CD8-positive, alpha-beta memory T cell (primary cell): ENCODE results near the gene POC1A. TPM values are rescaled to one million over a fixed set of nuclear protein-coding genes. Genes with fewer than 3 reads are reported as not detected.
"Not testable (repeated sequence)": the region's sequence is repeated elsewhere in the genome, so short reads cannot be mapped to it uniquely, and the experiment has no call there.

ENCODE experiments used
- CTCF ChIA-PET: fragments of 350-600 bp; sonication (Branson Sonifier 250); formaldehyde crosslinking; loops from one replicate; lab custom pipeline; 2021; ENCODE audit warnings: antibody characterized with exemption; lab: Charles Lee
- POLR2A ChIA-PET: fragments of 350-600 bp; sonication (Branson Sonifier 250); formaldehyde crosslinking; loops from one replicate; lab custom pipeline; 2021; ENCODE audit warnings: antibody characterized with exemption; lab: Charles Lee
- DNase-seq, 5 donors: peaks; one replicate each; pipeline versions ENCODE4 v3.0.0 to v3.0.0-alpha.2; 2020 to 2022; ENCODE audit warnings: mixed read lengths in 1 of 5
- H3K27ac ChIP-seq: one replicate; pipeline ENCODE4 v1.7.0; 2013; ENCODE audit warnings: low read depth, mild to moderate bottlenecking, low read length, moderate library complexity
- H3K27me3 ChIP-seq: 2 replicates; pipeline ENCODE4 v1.7.0; 2013; ENCODE audit warnings: low read length, mild to moderate bottlenecking; ENCODE audit not compliant: insufficient read depth, poor library complexity, severe bottlenecking
- H3K36me3 ChIP-seq: 2 replicates; pipeline ENCODE4 v1.7.0; 2013; ENCODE audit warnings: mild to moderate bottlenecking, low read length, moderate library complexity; ENCODE audit not compliant: insufficient read depth
- H3K4me1 ChIP-seq: 2 replicates; pipeline ENCODE4 v1.7.0; 2013; ENCODE audit warnings: mild to moderate bottlenecking, low read length, moderate library complexity; ENCODE audit not compliant: insufficient read depth
- H3K4me3 ChIP-seq: 2 replicates; pipeline ENCODE4 v1.7.0; 2013; ENCODE audit warnings: mild to moderate bottlenecking, low read length
- H3K9me3 ChIP-seq: 2 replicates; pipeline ENCODE4 v1.7.0; 2013; ENCODE audit warnings: mild to moderate bottlenecking, low read length
- H3K27ac Mint-ChIP-seq, 8 donors: one replicate each; pipeline ENCODE4 v1.8.0; 2020 to 2021; ENCODE audit warnings: mixed read lengths in 8 of 8, mild to moderate bottlenecking in 6 of 8, inconsistent platforms in 3 of 8, moderate library complexity in 3 of 8
- H3K27me3 Mint-ChIP-seq, 2 donors: one replicate each; pipeline ENCODE4 v1.8.0; 2020 to 2021; ENCODE audit warnings: mixed read lengths in 2 of 2, mild to moderate bottlenecking in 1 of 2, moderate library complexity in 1 of 2
- H3K36me3 Mint-ChIP-seq, 3 donors: one replicate each; pipeline ENCODE4 v1.8.0; 2020 to 2021; ENCODE audit warnings: mixed read lengths in 3 of 3, inconsistent platforms in 1 of 3, mild to moderate bottlenecking in 1 of 3
- H3K4me1 Mint-ChIP-seq, 3 donors: one replicate each; pipeline ENCODE4 v1.8.0; 2020 to 2021; ENCODE audit warnings: mixed read lengths in 3 of 3, inconsistent platforms in 1 of 3, mild to moderate bottlenecking in 1 of 3
- H3K4me3 Mint-ChIP-seq, 7 donors: one replicate each; pipeline ENCODE4 v1.8.0; 2020 to 2021; ENCODE audit warnings: mixed read lengths in 7 of 7, mild to moderate bottlenecking in 6 of 7, moderate library complexity in 4 of 7, inconsistent platforms in 2 of 7
- H3K9me3 Mint-ChIP-seq, 5 donors: one replicate each; pipeline ENCODE4 v1.8.0; 2020 to 2022; ENCODE audit warnings: mixed read lengths in 5 of 5, mild to moderate bottlenecking in 3 of 5, moderate library complexity in 2 of 5, inconsistent platforms in 1 of 5
- polyA plus RNA-seq: library from polyadenylated mRNA; unstranded; fragments of 300-500 nt; fragmentation: Illumina TruSeq; gene quantifications from one replicate; pipeline ENCODE4 v1.2.3, GENCODE V29; 2021
- total RNA-seq, 2 experiments: library from RNA; stranded (reverse); gene quantifications; one replicate each; pipeline ENCODE4 v1.2.3, GENCODE V29; 2021

The POC1A gene
- total and polyA plus RNA-seq, 3 experiments from 2014 or later: 1.5 to 22.7 (median 22.6) TPM

DNA sequence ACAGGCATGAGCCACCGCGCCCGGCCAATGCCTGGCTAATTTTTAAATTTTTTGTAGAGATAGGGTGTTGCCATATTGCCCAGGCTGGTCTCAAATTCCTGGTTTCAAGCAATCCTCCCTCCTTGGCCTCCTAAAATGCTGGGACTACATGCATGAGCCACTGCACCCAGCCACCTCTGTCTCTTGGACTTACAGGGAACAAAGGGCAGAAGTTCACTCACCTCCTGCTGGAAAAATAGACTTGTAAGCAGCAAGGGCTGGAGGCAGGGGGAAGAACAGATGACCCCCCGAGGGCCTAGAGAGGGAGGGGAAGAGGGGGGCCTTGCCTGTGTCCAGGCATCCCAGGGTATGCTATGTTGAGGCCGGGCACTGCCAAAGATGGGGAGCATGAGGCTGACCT, 120.0 kb downstream of the POC1A start:
- Histone ChIP-seq H3K4me3 (no peak overlapping the region), H3K27ac (no peak overlapping the region), H3K36me3 (no peaks in the 10 kb centered on the region), H3K9me3 (no peaks in the 10 kb centered on the region), H3K4me1 (no peaks in the 10 kb centered on the region), H3K27me3 (no peaks in the 10 kb centered on the region)
- ChIA-PET POLR2A (no interaction called here), CTCF (no interaction called here)
- no peaks in the 10 kb centered on the region for H3K27me3 Mint-ChIP-seq
- H3K27ac Mint-ChIP-seq: no peak overlapping the region
- no peaks in the 10 kb centered on the region for H3K36me3 Mint-ChIP-seq
- DNase-seq: no peak
- no peaks in the 10 kb centered on the region for H3K4me1 Mint-ChIP-seq
- no peaks in the 10 kb centered on the region for H3K9me3 Mint-ChIP-seq
- no peak overlapping the region for H3K4me3 Mint-ChIP-seq

DNA sequence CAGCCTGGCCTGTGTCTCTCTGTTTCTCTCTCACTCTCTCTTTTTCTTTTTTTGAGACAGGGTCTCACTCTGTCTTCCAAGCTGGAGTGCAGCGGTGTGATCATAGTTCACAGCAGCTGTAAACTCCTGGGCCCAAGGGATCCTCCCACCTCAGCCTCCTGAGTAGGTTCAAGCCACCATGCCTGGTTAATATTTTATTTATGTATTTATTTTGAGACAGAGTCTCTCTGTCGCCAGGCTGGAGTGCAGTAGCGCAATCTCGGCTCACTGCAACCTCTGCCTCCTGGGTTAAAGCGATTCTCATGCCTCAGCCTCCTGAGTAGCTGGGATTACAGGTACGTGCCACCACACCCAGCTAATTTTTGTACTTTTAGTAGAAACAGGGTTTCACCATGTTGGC, 120.5 kb downstream of the POC1A start:
- H3K4me1 ChIP-seq, H3K4me3 Mint-ChIP-seq, DNase-seq, CTCF ChIA-PET, H3K9me3 ChIP-seq, POLR2A ChIA-PET, H3K9me3 Mint-ChIP-seq, H3K4me1 Mint-ChIP-seq, H3K36me3 Mint-ChIP-seq, H3K27me3 ChIP-seq, H3K27me3 Mint-ChIP-seq, H3K36me3 ChIP-seq, H3K27ac ChIP-seq, H3K4me3 ChIP-seq, H3K27ac Mint-ChIP-seq: not testable (repeated sequence)

DNA sequence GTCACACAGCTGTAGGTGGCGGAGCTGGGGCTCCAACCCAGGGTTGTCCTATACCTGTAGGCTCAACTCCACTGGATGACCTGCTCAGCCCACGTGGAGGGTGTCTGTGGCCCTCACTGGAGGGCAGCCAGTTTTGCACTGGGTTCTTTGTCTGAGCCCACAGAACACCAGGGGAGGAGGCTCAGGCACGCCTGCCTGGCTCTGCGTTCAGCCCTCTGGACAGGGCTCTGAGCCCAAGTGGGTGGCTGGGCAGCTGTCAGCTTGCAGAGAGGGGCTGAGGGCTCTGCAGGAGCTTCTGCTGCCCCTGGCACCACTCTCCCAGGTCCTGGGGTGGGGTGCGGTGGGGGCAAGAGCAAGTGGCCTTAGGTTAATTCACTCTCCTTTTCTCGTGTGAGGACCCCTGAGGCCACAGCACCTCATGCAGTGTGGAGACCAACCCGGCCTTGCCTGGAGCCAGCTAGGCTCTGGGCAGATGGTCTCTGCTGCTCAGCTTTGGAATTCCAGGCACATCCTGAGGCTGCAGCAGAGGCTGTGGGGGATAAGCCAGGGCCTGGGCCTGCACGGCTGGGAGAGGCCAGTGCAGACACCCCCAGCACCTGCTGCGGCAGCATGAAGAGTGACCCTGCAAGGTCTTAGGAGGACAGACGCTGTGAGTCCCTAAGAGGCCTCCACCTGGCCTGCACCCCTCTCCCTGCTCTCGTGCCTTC, 121.4 kb downstream of the POC1A start:
- H3K4me1 ChIP-seq: no peaks in the 10 kb centered on the region
- Mint-ChIP-seq H3K4me1 (no peaks in the 10 kb centered on the region), H3K27me3 (no peaks in the 10 kb centered on the region), H3K4me3 (no peak overlapping the region), H3K9me3 (no peaks in the 10 kb centered on the region), H3K36me3 (no peaks in the 10 kb centered on the region), H3K27ac (no peak overlapping the region)
- no peaks in the 10 kb centered on the region for H3K27me3 ChIP-seq
- H3K36me3 ChIP-seq: no peaks in the 10 kb centered on the region
- POLR2A ChIA-PET: no interaction called here
- CTCF ChIA-PET: interaction anchor here (2.3 kb wide), 1 partner anchor 8 kb away, joined by 7 read pairs; no protein-coding TSS in a partner anchor
- no peak for DNase-seq
- H3K27ac ChIP-seq: no peak overlapping the region
- H3K9me3 ChIP-seq: no peaks in the 10 kb centered on the region
- H3K4me3 ChIP-seq: no peak overlapping the region

DNA sequence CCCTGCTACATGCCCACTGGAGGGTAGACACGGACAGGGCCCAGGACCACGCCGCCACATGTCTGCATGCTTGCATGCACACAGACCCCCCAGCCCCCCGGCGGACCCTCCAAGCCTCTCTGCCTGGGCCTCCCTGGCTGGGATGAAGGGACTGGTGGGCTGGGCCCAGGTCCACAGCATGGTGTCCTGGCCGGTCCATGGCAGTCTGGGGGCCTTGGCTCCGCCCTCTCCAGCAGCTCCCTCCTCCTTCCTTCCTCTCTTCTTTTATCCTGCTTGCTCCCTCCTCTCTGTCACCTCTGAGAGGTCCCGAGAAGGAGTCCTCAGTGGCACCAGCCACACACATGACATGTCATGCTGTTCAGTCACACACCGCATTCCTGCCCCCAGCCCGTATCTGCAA, 122.3 kb downstream of the POC1A start:
- Histone ChIP-seq H3K9me3 (no peaks in the 10 kb centered on the region), H3K27me3 (no peaks in the 10 kb centered on the region), H3K4me1 (no peaks in the 10 kb centered on the region), H3K27ac (no peak overlapping the region), H3K4me3 (no peak overlapping the region), H3K36me3 (no peaks in the 10 kb centered on the region)
- Mint-ChIP-seq H3K9me3 (no peaks in the 10 kb centered on the region), H3K4me1 (no peaks in the 10 kb centered on the region), H3K27ac (no peak overlapping the region), H3K4me3 (no peak overlapping the region), H3K36me3 (no peaks in the 10 kb centered on the region), H3K27me3 (no peaks in the 10 kb centered on the region)
- ChIA-PET POLR2A (interaction anchor here (1.0 kb wide), 1 partner anchor 88 kb away, joined by 3 read pairs; no protein-coding TSS in a partner anchor), CTCF (interaction anchor here (2.3 kb wide), 1 partner anchor 9 kb away, joined by 7 read pairs; no protein-coding TSS in a partner anchor)
- DNase-seq: no peak

DNA sequence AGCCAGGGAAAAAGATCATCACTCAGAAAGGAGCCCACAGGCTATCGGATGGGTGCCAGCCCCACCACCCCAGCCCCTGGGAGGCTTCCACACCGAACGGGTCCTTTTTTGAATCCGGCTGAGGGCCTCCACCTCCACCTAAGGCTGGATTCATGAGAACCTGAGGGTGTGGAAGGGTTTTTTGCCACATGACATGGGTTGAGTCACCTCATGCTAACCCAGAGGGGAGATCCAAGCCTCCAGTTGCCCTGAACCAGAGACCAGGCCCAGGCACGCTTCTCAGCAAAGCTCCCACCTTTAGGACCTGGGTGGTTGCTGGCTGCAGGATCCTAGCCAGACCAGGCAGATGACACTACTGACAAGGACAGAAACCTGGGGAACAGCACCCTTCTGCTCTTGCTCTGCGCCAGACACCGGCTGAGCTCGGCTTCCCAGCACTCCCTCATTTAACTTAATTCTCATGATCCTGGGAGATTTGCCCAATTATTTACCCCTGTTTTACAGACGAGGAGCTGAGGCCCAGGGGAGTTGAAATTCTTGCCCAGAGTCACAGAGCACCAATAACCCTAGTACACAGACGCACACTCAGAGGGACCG, 123.4 kb downstream of the POC1A start:
- no peaks in the 10 kb centered on the region for H3K27me3 Mint-ChIP-seq
- CTCF ChIA-PET: interaction anchor here (1.6 to 2.3 kb wide), 2 partner anchors 10 to 21 kb away, joined by 3 to 7 read pairs; no protein-coding TSS in a partner anchor
- Histone ChIP-seq H3K27ac (no peak overlapping the region), H3K36me3 (no peaks in the 10 kb centered on the region), H3K9me3 (no peaks in the 10 kb centered on the region), H3K27me3 (no peaks in the 10 kb centered on the region), H3K4me3 (no peak overlapping the region), H3K4me1 (no peaks in the 10 kb centered on the region)
- POLR2A ChIA-PET: interaction anchor here (1.0 kb wide), 1 partner anchor 89 kb away, joined by 3 read pairs; no protein-coding TSS in a partner anchor
- H3K27ac Mint-ChIP-seq: peak overlapping the region in 1 of 8 donors; percentile 68
- H3K9me3 Mint-ChIP-seq: no peaks in the 10 kb centered on the region
- H3K36me3 Mint-ChIP-seq: no peaks in the 10 kb centered on the region
- DNase-seq: no peak
- H3K4me1 Mint-ChIP-seq: no peaks in the 10 kb centered on the region
- no peak overlapping the region for H3K4me3 Mint-ChIP-seq

DNA sequence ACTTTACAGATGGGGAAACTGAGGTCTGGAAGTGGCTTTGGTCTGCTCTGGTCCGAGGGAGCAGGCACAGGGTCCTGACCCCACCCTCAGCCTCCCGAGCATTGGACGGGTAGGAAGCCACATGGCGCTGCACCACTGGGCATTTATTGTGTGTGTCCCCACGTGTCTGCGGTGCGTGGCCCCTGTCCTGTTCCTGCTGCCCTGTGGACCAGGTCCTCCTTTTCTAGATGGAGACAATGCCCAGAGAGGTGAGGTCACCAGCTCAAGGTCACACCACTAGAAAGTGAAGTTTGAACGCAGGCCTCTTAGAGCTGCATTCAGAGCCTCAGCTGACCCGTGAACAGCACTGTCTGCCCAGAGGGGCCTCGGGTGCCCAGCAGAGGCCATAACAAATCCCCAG, 124.7 kb downstream of the POC1A start:
- Histone ChIP-seq H3K4me1 (no peaks in the 10 kb centered on the region), H3K27ac (no peak overlapping the region), H3K9me3 (no peaks in the 10 kb centered on the region), H3K27me3 (no peaks in the 10 kb centered on the region), H3K36me3 (no peaks in the 10 kb centered on the region), H3K4me3 (no peak overlapping the region)
- no peaks in the 10 kb centered on the region for H3K27me3 Mint-ChIP-seq
- H3K9me3 Mint-ChIP-seq: no peaks in the 10 kb centered on the region
- no peak overlapping the region for H3K27ac Mint-ChIP-seq
- H3K4me3 Mint-ChIP-seq: no peak overlapping the region
- DNase-seq: no peak
- ChIA-PET CTCF (interaction anchor here (1.6 kb wide), 1 partner anchor 23 kb away, joined by 3 read pairs; no protein-coding TSS in a partner anchor), POLR2A (no interaction called here)
- H3K4me1 Mint-ChIP-seq: no peaks in the 10 kb centered on the region
- no peaks in the 10 kb centered on the region for H3K36me3 Mint-ChIP-seq

DNA sequence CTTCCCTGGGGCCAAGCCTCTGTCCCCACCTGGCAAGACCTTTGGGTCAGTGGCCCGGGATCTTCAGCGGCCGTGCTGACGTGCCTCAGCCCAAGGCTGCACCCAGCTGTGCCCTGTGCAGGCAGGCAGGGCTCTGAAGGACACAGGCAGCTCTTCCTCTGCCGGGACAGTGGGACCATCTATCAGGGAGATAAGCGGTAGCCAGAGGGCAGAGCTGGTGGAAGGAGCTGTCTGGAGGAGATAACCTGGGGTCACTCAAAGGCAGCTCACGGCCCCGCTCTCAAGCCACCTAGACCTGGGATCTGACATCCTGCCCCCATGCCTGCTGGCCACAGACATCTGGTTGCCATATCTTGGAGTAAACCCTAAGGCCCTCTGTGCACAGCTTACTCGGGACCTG, 125.2 kb downstream of the POC1A start:
- CTCF ChIA-PET: no interaction called here
- Histone ChIP-seq H3K27me3 (no peaks in the 10 kb centered on the region), H3K4me1 (no peaks in the 10 kb centered on the region), H3K9me3 (no peaks in the 10 kb centered on the region), H3K36me3 (no peaks in the 10 kb centered on the region), H3K4me3 (no peak overlapping the region), H3K27ac (no peak overlapping the region)
- no peaks in the 10 kb centered on the region for H3K36me3 Mint-ChIP-seq
- no peak overlapping the region for H3K27ac Mint-ChIP-seq
- H3K9me3 Mint-ChIP-seq: no peaks in the 10 kb centered on the region
- H3K4me3 Mint-ChIP-seq: no peak overlapping the region
- POLR2A ChIA-PET: no interaction called here
- no peak for DNase-seq
- no peaks in the 10 kb centered on the region for H3K27me3 Mint-ChIP-seq
- no peaks in the 10 kb centered on the region for H3K4me1 Mint-ChIP-seq

DNA sequence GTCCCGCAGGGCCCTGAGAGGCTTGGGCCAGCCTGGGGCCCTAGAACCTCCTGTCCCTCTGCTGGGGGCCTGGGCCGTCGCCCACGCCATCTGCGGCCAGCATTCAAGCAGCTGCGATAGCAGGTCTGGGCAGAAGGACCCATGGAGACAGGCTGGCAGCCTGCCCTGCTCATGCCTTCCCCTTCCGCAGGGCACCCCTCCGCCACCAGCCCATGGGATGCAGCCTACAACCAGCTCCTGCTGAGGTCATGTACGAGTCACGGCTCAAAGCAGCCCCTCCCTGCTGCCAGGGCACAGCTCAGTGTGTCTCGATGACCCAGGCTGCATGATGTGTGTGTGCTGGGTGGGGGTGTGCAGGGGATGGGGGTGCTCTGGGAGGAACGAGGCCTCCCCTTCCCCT, 125.7 kb downstream of the POC1A start:
- H3K27me3 Mint-ChIP-seq: no peaks in the 10 kb centered on the region
- ChIA-PET POLR2A (no interaction called here), CTCF (no interaction called here)
- Histone ChIP-seq H3K9me3 (no peaks in the 10 kb centered on the region), H3K27ac (no peak overlapping the region), H3K27me3 (no peaks in the 10 kb centered on the region), H3K4me1 (no peaks in the 10 kb centered on the region), H3K36me3 (no peaks in the 10 kb centered on the region), H3K4me3 (no peak overlapping the region)
- no peaks in the 10 kb centered on the region for H3K36me3 Mint-ChIP-seq
- no peak overlapping the region for H3K27ac Mint-ChIP-seq
- H3K4me1 Mint-ChIP-seq: no peaks in the 10 kb centered on the region
- no peaks in the 10 kb centered on the region for H3K9me3 Mint-ChIP-seq
- no peak overlapping the region for H3K4me3 Mint-ChIP-seq
- no peak for DNase-seq
